Heart right ventricle (tissue), 16 donors: Measurements from ENCODE around the gene C12orf54. TPM values are rescaled to one million over a fixed set of nuclear protein-coding genes. Genes with fewer than 3 reads are reported as not detected.
"Not testable (repeated sequence)": the region's sequence is repeated elsewhere in the genome, so short reads cannot be mapped to it uniquely, and the experiment has no call there.

Experiments used
- ATAC-seq, 8 donors: fragments of 200-7000 bp; cut with Tn5 transposase; one replicate each; pipeline ENCODE4 v1.9.1; 2020; ENCODE audit warnings: mild to moderate bottlenecking in 8 of 8, moderate library complexity in 8 of 8, moderate number of reproducible peaks in 1 of 8
- DNase-seq, 2 donors: peaks; one replicate each; pipeline ENCODE4 v3.0.0-alpha.2; 2020
- H3K27ac ChIP-seq, 10 donors: fragments of 200-600 bp; sonication (generic) in 2 of 10; one replicate each; pipeline versions ENCODE4 v1.5.0 to v1.8.0; 2020 to 2022; ENCODE audit warnings: mild to moderate bottlenecking in 3 of 10
- H3K27me3 ChIP-seq, 7 donors: fragments of 200-600 bp; one replicate each; pipeline ENCODE4 v1.8.0; 2021 to 2022; ENCODE audit warnings: mild to moderate bottlenecking in 2 of 7
- H3K36me3 ChIP-seq, 9 donors: fragments of 200-600 bp; sonication (generic) in 1 of 9; one replicate each; pipeline versions ENCODE4 v1.5.0 to v1.8.0; 2020 to 2022; ENCODE audit warnings: mild to moderate bottlenecking in 2 of 9
- H3K4me1 ChIP-seq, 9 donors: fragments of 200-600 bp; sonication (generic) in 1 of 9; one replicate each; pipeline versions ENCODE4 v1.5.0 to v1.8.0; 2020 to 2022; ENCODE audit warnings: mild to moderate bottlenecking in 4 of 9
- H3K4me3 ChIP-seq, 10 donors: fragments of 200-600 bp; sonication (generic) in 2 of 10; one replicate each; pipeline versions ENCODE4 v1.5.0 to v1.8.0; 2020 to 2022; ENCODE audit warnings: mild to moderate bottlenecking in 7 of 10, moderate library complexity in 2 of 10
- H3K9me3 ChIP-seq, 11 donors: fragments of 200-600 bp in 10 of 11; sonication (generic) in 2 of 11; one replicate each; pipeline versions ENCODE4 v1.5.0 to v1.8.0; 2013 to 2022; ENCODE audit warnings: mild to moderate bottlenecking in 2 of 11, control low read depth in 1 of 11, moderate library complexity in 1 of 11
- CTCF ChIP-seq, 9 donors: fragments of 200-600 bp; sonication (generic) in 2 of 9; IDR thresholded peaks; one replicate each; pipeline versions ENCODE4 v1.5.0 to v1.8.0; 2021 to 2022; ENCODE audit warnings: antibody characterized with exemption in 9 of 9, mild to moderate bottlenecking in 5 of 9, moderate library complexity in 1 of 9
- WGBS, 2 donors: extraction: QIAGEN DNeasy Blood & Tissue Kit; methylation state at CpG; one replicate each; pipeline ENCODE4 v1.1.7; 2013; ENCODE audit warnings: inconsistent platforms in 1 of 2; 5-methylcytosine and 5-hydroxymethylcytosine counted together
- intact Hi-C, 10 donors: fragments of 100-400 bp; cut with DNase I; formaldehyde crosslinking; loops; one replicate each; pipeline versions ENCODE4 v1.11.1 to v1.14.2; 2022
- polyA plus RNA-seq, 2 donors: library from polyadenylated mRNA; stranded (reverse); fragments of 200-250 nt; gene quantifications; one replicate each; pipeline ENCODE4 v1.2.3, GENCODE V29; 2013
- total RNA-seq, 10 donors: library from RNA; stranded (reverse); fragmentation: NEBNext Ultra II Directional in 3 of 10; extraction: Animal tissue kit (Norgen Biotek cat#: 25700) in 3 of 10; gene quantifications; one replicate each; pipeline versions ENCODE4 v1.2.1 to v1.2.4, GENCODE V29; 2021 to 2023
- donor health status: Arrhythmogenic right ventricular cardiomyopathy.
- donor health status: ischemic (EF 13 %, LVEDD 7.1; RV severe dilation, severe dysfunction).
- donor health status: healthy with polysubstance abuse.
- donor health status: DM: no; HTN: yes; CAD: no.
- donor health status: DM: no; HTN: no; CAD: no.
- donor health status: ischemic (EF 25% LVEDD 6.9; RV normal size, moderate dysfunction).
- donor health status: ischemic (EF 25% LVEDD 5.7; RV mildly dilated, moderate dysfunction).
- donor health status: healthy.
- donor health status: DM: yes; HTN: yes; CAD: no.
- donor health status: Ischemic cardiomyopathy.
- donor health status: ischemic (EF 35%, LVEDD 5.7; RV mildly dilated, moderate dysfunction).
- donor health status: nonischemic (EF 11% LVEDD 7.7; RV severe dilation, severe dysfunction).
- donor health status: DM: yes; HTN: yes; CAD: no.
- donor health status: PGD.
- donor health status: ischemic (EF 29% LVEDD 5.4; RV normal size, mild dysfunction).
- donor health status: nonischemic (EF 23%, LVEDD 6.1; RV moderate dilation, normal function).

Gene C12orf54
- total and polyA plus RNA-seq, 12 donors, result not detected

DNA sequence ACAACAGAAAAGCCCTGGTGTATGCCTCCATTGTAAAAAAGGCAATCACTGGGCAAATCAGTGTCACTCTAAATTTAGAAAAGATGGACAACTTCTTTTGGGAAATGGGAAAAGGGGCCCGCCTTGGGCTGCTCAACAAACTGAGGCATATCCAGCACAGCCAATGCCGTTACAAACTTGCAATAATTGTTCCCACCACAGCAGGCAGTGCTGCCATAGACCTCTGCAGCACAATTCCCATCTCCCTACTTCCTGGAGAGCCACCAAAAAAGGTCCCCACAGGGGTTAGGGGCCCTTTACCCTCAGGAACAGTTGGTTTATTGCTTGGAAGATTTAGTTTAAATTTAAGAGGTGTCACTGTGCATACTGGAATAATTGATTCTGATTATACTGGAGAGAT, 26.7 kb downstream of the C12orf54 start:
- Histone ChIP-seq H3K27me3 (peaks cover 0 to 8% (median 0%) of the 10 kb centered on the region in 7 donors), H3K27ac (no peak overlapping the region), H3K9me3 (peaks cover 0 to 11% (median 3%) of the 10 kb centered on the region in 11 donors), H3K36me3 (no peaks in the 10 kb centered on the region), H3K4me3 (no peak overlapping the region), H3K4me1 (no peaks in the 10 kb centered on the region)
- intact Hi-C loops, result no loop called here
- ATAC-seq (no peak), DNase-seq (no peak)
- WGBS, 2 donors, result 51 to 63% methylated on average over 2 of the region's 2 CpGs
- no peak for TF ChIP-seq CTCF (IDR thresholded peaks at IDR 0.05)

- Histone ChIP-seq H3K27me3 (peaks cover 0 to 8% (median 0%) of the 10 kb centered on the region in 7 donors), H3K4me1 (no peaks in the 10 kb centered on the region), H3K4me3 (no peak overlapping the region), H3K9me3 (peaks cover 0 to 11% (median 3%) of the 10 kb centered on the region in 11 donors), H3K27ac (no peak overlapping the region), H3K36me3 (no peaks in the 10 kb centered on the region)
- no peak for TF ChIP-seq CTCF (IDR thresholded peaks at IDR 0.05)
- no peak for ATAC-seq
- DNase-seq, result no peak
- intact Hi-C loops, result no loop called here
- 33 to 35% methylated on average over 1 of the region's 1 CpG for WGBS, 2 donors
These were observed 27.8 kb downstream of the C12orf54 start for GRCh38 chr12:48510111-48510510.

GRCh38 chr12:48512855-48513254, 30.6 kb downstream of the C12orf54 start:
- TF ChIP-seq CTCF (IDR thresholded peaks at IDR 0.05), result no peak
- Histone ChIP-seq H3K36me3 (no peaks in the 10 kb centered on the region), H3K9me3 (peaks cover 0 to 11% (median 3%) of the 10 kb centered on the region in 11 donors), H3K27me3 (peaks cover 0 to 3% (median 0%) of the 10 kb centered on the region in 7 donors), H3K4me3 (no peak overlapping the region), H3K4me1 (no peaks in the 10 kb centered on the region), H3K27ac (no peak overlapping the region)
- DNase-seq, result no peak
- 61 to 87% methylated on average over 2 of the region's 2 CpGs for WGBS, 2 donors
- ATAC-seq, result no peak
- intact Hi-C loops, result no loop called here

DNA sequence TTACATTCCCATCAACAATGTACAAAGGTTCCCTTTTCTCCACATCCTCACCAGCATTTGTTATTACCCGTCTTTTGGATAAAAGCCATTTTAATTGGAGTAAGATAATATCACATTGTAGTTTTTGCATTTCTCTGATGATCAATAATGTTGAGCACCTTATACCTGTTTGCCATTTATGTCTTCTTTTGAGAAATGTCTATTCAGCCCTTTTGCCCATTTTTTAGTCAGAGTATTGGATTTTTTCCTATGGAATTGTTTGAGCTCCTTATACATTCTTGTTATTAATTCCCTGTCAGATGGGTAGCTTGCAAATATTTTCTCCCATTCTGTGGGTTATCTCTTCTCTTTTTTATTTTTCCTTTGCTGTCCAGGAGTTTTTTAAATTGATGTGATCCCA, 32.4 kb downstream of the C12orf54 start:
- Histone ChIP-seq H3K27me3 (no peaks in the 10 kb centered on the region), H3K4me3 (no peak overlapping the region), H3K36me3 (no peaks in the 10 kb centered on the region), H3K4me1 (no peaks in the 10 kb centered on the region), H3K9me3 (peaks cover 0 to 11% (median 3%) of the 10 kb centered on the region in 11 donors), H3K27ac (no peak overlapping the region)
- no peak for ATAC-seq
- no peak for DNase-seq
- TF ChIP-seq CTCF (IDR thresholded peaks at IDR 0.05), result no peak
- WGBS, 2 donors, result 82 to 100% methylated on average over 1 of the region's 1 CpG
- intact Hi-C loops, result no loop called here

GRCh38 chr12:48520381-48520780, 38.1 kb downstream of the C12orf54 start:
- H3K4me1 ChIP-seq, ATAC-seq, H3K27ac ChIP-seq, DNase-seq, H3K4me3 ChIP-seq, H3K36me3 ChIP-seq, H3K9me3 ChIP-seq, intact Hi-C loops, H3K27me3 ChIP-seq: not testable (repeated sequence)
- 88 to 96% methylated on average over 24 of the region's 24 CpGs for WGBS, 2 donors
